Natural killer cell (primary cell): ENCODE results near the gene APOL2. TPM values are rescaled to one million over a fixed set of nuclear protein-coding genes. Genes with fewer than 3 reads are reported as not detected.
A peak's percentile ranks its signal among the peaks of the same experiment; 100 is the strongest.
"Not testable (repeated sequence)": the region's sequence is repeated elsewhere in the genome, so short reads cannot be mapped to it uniquely, and the experiment has no call there.

Source experiments
- ATAC-seq, 3 donors: fragments of 150-1000 bp in 2 of 3; fragments of 200-7000 bp in 1 of 3; cut with Tn5 transposase; 1 replicate in 1 of 3; 2 replicates in 2 of 3; pipeline ENCODE4 v1.10.0; 2021; ENCODE audit warnings: mild to moderate bottlenecking in 2 of 3, moderate library complexity in 2 of 3
- DNase-seq, 2 donors: peaks; one replicate each; pipeline versions ENCODE4 v3.0.0 to v3.0.0-alpha.2; 2013 to 2021; ENCODE audit warnings: mixed read lengths in 1 of 2
- H3K27ac ChIP-seq: one replicate; pipeline ENCODE4 v1.5.1; 2013; ENCODE audit warnings: mild to moderate bottlenecking, low read length
- H3K27me3 ChIP-seq: one replicate; pipeline ENCODE4 v1.6.1; 2013; ENCODE audit warnings: low read length; ENCODE audit not compliant: control insufficient read depth, insufficient read depth
- H3K36me3 ChIP-seq: one replicate; pipeline ENCODE4 v1.6.1; 2013; ENCODE audit warnings: low read length; ENCODE audit not compliant: control insufficient read depth, insufficient read depth
- H3K4me1 ChIP-seq: one replicate; pipeline ENCODE4 v1.6.1; 2013; ENCODE audit warnings: low read length; ENCODE audit not compliant: control insufficient read depth, insufficient read depth
- H3K4me3 ChIP-seq: one replicate; pipeline ENCODE4 v1.5.1; 2013; ENCODE audit warnings: low read length
- H3K9me3 ChIP-seq: one replicate; pipeline ENCODE4 v1.6.1; 2013; ENCODE audit warnings: low read length; ENCODE audit not compliant: control insufficient read depth, insufficient read depth
- H3K27ac Mint-ChIP-seq, 2 donors: one replicate each; pipeline ENCODE4 v1.8.0; 2022; ENCODE audit warnings: mild to moderate bottlenecking in 2 of 2, mixed read lengths in 2 of 2, moderate library complexity in 1 of 2
- H3K27me3 Mint-ChIP-seq, 2 donors: one replicate each; pipeline ENCODE4 v1.8.0; 2022; ENCODE audit warnings: low read depth in 2 of 2, mixed read lengths in 2 of 2
- H3K36me3 Mint-ChIP-seq: one replicate; pipeline ENCODE4 v1.8.0; 2022; ENCODE audit warnings: mixed read lengths
- H3K4me1 Mint-ChIP-seq, 2 donors: one replicate each; pipeline ENCODE4 v1.8.0; 2022; ENCODE audit warnings: mixed read lengths in 2 of 2
- H3K4me3 Mint-ChIP-seq: one replicate; pipeline ENCODE4 v1.8.0; 2022; ENCODE audit warnings: mild to moderate bottlenecking, moderate library complexity, mixed read lengths
- H3K9me3 Mint-ChIP-seq, 2 donors: one replicate each; pipeline ENCODE4 v1.8.0; 2022; ENCODE audit warnings: mixed read lengths in 2 of 2
- CTCF ChIP-seq: fragments of 200-600 bp; IDR thresholded peaks from one replicate; pipeline ENCODE4 v1.8.0; 2022; ENCODE audit warnings: antibody characterized with exemption
- WGBS: methylation state at CpG from one replicate; pipeline ENCODE4 v1.1.7; 2013; ENCODE audit warnings: missing lambda C conversion rate; ENCODE audit not compliant: insufficient coverage; 5-methylcytosine and 5-hydroxymethylcytosine counted together
- intact Hi-C: fragments of 100-400 bp; cut with micrococcal nuclease; formaldehyde crosslinking; loops from one replicate; pipeline ENCODE4 v1.14.2; 2022
- total RNA-seq, 4 donors: library from RNA; stranded (reverse); fragments of 120-200 nt in 1 of 4; gene quantifications; one replicate each; pipeline versions ENCODE4 v1.2.3 to v1.2.4, GENCODE V29; 2013 to 2022

APOL2 gene
- total RNA-seq, 3 donors from 2014 or later (not counting 1 experiment from before 2014, with no cell fraction given) = 51.7 to 112 (median 67.2) TPM

- H3K4me1 ChIP-seq = peaks cover 45% of the 10 kb centered on the region
- no peaks in the 10 kb centered on the region for H3K9me3 ChIP-seq
- H3K4me1 Mint-ChIP-seq = peaks cover 49 to 63% of the 10 kb centered on the region in 2 donors
- H3K27ac ChIP-seq = peak within 1 kb of the TSS; percentile 64
- peak within 1 kb of the TSS; percentile 40 for H3K4me3 ChIP-seq
- H3K36me3 ChIP-seq = peaks cover 12% of the 10 kb centered on the region
- H3K36me3 Mint-ChIP-seq = no peaks in the 10 kb centered on the region
- H3K27ac Mint-ChIP-seq = peak within 1 kb of the TSS; percentile 95 to 98
- H3K4me3 Mint-ChIP-seq = peak within 1 kb of the TSS; percentile 92
- intact Hi-C loops = no loop called here
- DNase-seq (peak; percentile 31 to 83), ATAC-seq (peak; percentile 95 to 98 (median 96))
- WGBS = 22% methylated on average over 10 of the region's 10 CpGs
- H3K9me3 Mint-ChIP-seq = no peaks in the 10 kb centered on the region
- H3K27me3 Mint-ChIP-seq = no peaks in the 10 kb centered on the region
- H3K27me3 ChIP-seq = no peaks in the 10 kb centered on the region
- no peak for TF ChIP-seq CTCF
Observed at GRCh38 chr22:36252754-36253522, 13.6 kb upstream of the APOL2 start, which contains the start of gene APOL1. TSS of gene APOL1 (plus strand) at chr22:36253133. CDS start at chr22:36254956, 1,823 bp downstream.

- H3K9me3 Mint-ChIP-seq, DNase-seq, H3K27me3 ChIP-seq, H3K36me3 ChIP-seq, H3K9me3 ChIP-seq, H3K27me3 Mint-ChIP-seq, H3K36me3 Mint-ChIP-seq, intact Hi-C loops, H3K4me3 ChIP-seq, ATAC-seq: not testable (repeated sequence)
- WGBS = 86% methylated on average over 6 of the region's 7 CpGs
- H3K4me1 Mint-ChIP-seq = peaks cover 48 to 54% of the 10 kb centered on the region in 2 donors
- Histone ChIP-seq H3K4me1 (peaks cover 37% of the 10 kb centered on the region), H3K27ac (peak overlapping the region; percentile 64)
- H3K27ac Mint-ChIP-seq = peak overlapping the region; percentile 95 to 98
- peak overlapping the region; percentile 92 for H3K4me3 Mint-ChIP-seq
Observed at GRCh38 chr22:36251979-36252608, 12.8 kb upstream of the APOL2 start.

DNA sequence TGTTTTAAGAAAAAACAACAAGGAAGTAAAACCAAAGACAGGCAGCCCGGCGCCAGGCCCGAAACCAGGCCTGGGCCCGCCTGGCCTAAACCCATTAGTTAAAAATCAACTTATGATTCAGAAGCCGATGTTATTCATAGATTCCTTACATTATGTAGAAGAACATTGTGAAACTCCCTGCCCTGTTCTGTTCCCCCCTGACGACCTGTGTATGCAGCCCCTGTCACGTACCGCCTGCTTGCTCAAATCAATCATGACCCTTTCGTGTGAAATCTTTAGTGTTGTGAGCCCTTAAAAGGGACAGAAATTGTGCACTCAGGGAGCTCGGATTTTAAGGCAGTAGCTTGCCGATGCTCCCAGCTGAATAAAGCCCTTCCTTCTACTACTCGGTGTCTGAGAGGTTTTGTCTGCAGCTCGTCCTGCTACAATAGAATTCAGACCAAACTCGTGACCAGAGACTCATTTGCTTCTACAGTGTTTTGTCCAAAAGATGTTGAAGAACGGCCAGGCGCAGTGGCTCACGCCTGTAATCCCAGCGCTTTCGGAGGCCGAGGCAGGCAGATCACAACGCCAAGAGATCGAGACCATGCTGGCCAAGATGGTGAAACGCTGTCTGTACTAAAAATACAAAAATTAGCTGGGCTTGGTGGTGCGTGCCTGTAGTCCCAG lies 11.1 kb upstream of the APOL2 start:
- intact Hi-C loops, H3K27ac Mint-ChIP-seq, H3K9me3 Mint-ChIP-seq: not testable (repeated sequence)

GRCh38 chr22:36249160-36249559 lies 9.8 kb upstream of the APOL2 start:
- Mint-ChIP-seq H3K27ac (no peak overlapping the region), H3K4me1 (peaks cover 23 to 26% of the 10 kb centered on the region in 2 donors), H3K9me3 (no peaks in the 10 kb centered on the region), H3K27me3 (peaks cover 0 to 3% of the 10 kb centered on the region in 2 donors), H3K36me3 (no peaks in the 10 kb centered on the region), H3K4me3 (no peak overlapping the region)
- H3K9me3 ChIP-seq = no peaks in the 10 kb centered on the region
- no peak for DNase-seq
- no peaks in the 10 kb centered on the region for H3K27me3 ChIP-seq
- H3K4me1 ChIP-seq = peaks cover 19% of the 10 kb centered on the region
- ATAC-seq = no peak
- no peaks in the 10 kb centered on the region for H3K36me3 ChIP-seq
- WGBS = no CpG with 5 or more reads among the region's 2 CpGs
- TF ChIP-seq CTCF = no peak
- H3K27ac ChIP-seq = no peak overlapping the region
- intact Hi-C loops = no loop called here
- no peak overlapping the region for H3K4me3 ChIP-seq

More for the DNA sequence above, 11.1 kb upstream of the APOL2 start:
- not testable (repeated sequence) for H3K27me3 Mint-ChIP-seq, DNase-seq, H3K36me3 ChIP-seq, H3K27me3 ChIP-seq, H3K9me3 ChIP-seq, ATAC-seq, H3K27ac ChIP-seq, H3K4me3 ChIP-seq, H3K36me3 Mint-ChIP-seq
- Mint-ChIP-seq H3K4me3 (peak overlapping the region; percentile 21), H3K4me1 (peaks cover 31 to 39% of the 10 kb centered on the region in 2 donors)
- peaks cover 31% of the 10 kb centered on the region for H3K4me1 ChIP-seq
- WGBS = 95% methylated on average over 24 of the region's 24 CpGs
